SK-N-SH (cell line): ENCODE data around the gene ZMYM5.

Source experiments
- CTCF ChIP-seq: fragments of 200-600 bp; sonication (generic); IDR thresholded peaks from 2 replicates; pipeline ENCODE4 v1.6.1; 2017; ENCODE audit warnings: antibody characterized with exemption, mild to moderate bottlenecking, moderate library complexity
- EP300 ChIP-seq, 2 experiments: IDR thresholded peaks; 2 replicates each; pipeline versions ENCODE4 v1.4.0 to v1.6.1; 2012; ENCODE audit warnings: borderline replicate concordance in 1 of 2, low read depth in 1 of 2, low read length in 1 of 2
- JUND ChIP-seq: IDR thresholded peaks from 2 replicates; pipeline ENCODE4 v1.4.0; 2012
- MAX ChIP-seq: IDR thresholded peaks from 2 replicates; pipeline ENCODE4 v1.4.0; 2012; ENCODE audit warnings: low read depth
- POLR2AphosphoS5 ChIP-seq: IDR thresholded peaks from 2 replicates; pipeline ENCODE4 v1.6.1; 2012; ENCODE audit warnings: low read depth, low read length
- TCF12 ChIP-seq: IDR thresholded peaks from 2 replicates; pipeline ENCODE4 v1.4.0; 2012

GRCh38 chr13:19822673-19823072 lies 40.8 kb downstream of the ZMYM5 start:
- no peak for TF ChIP-seq CTCF
- no peak for TF ChIP-seq JUND
- no peak for TF ChIP-seq TCF12
- no peak for TF ChIP-seq POLR2AphosphoS5
- no peak for TF ChIP-seq MAX
- TF ChIP-seq EP300 (IDR thresholded peaks at IDR 0.05; ENCODE audit: borderline replicate concordance in 1 of 2, low read depth in 1 of 2, low read length in 1 of 2), result no peak
